ENCODE measurements around the gene ANO8.
A peak's percentile ranks its signal among the peaks of the same experiment; 100 is the strongest.

Gene ANO8

GRCh38 chr19:17357078-17357666 is 22.5 kb upstream of the ANO8 start:
- H3K27ac Mint-ChIP-seq, result no peak overlapping the region
- no peak for DNase-seq (ENCODE audit: low spot score in 2 of 2)
- peaks cover 7% of the 10 kb centered on the region for H3K4me1 Mint-ChIP-seq
- no peak overlapping the region for H3K4me3 Mint-ChIP-seq
- ATAC-seq, result no peak
- no peaks in the 10 kb centered on the region for H3K9me3 Mint-ChIP-seq
- H3K36me3 Mint-ChIP-seq, result no peaks in the 10 kb centered on the region

GRCh38 chr19:17353386-17353785 is 18.7 kb upstream of the ANO8 start:
- no peaks in the 10 kb centered on the region for H3K36me3 Mint-ChIP-seq
- H3K9me3 Mint-ChIP-seq, result no peaks in the 10 kb centered on the region
- no peak overlapping the region for H3K4me3 Mint-ChIP-seq
- no peak for ATAC-seq
- no peak for DNase-seq (ENCODE audit: low spot score in 2 of 2)
- peak overlapping the region; percentile 38 for H3K27ac Mint-ChIP-seq
- peaks cover 14% of the 10 kb centered on the region for H3K4me1 Mint-ChIP-seq

GRCh38 chr19:17352608-17353280 is 18.1 kb upstream of the ANO8 start:
- peaks cover 14% of the 10 kb centered on the region for H3K4me1 Mint-ChIP-seq

GRCh38 chr19:17351815-17352435 is 17.3 kb upstream of the ANO8 start:
- no peaks in the 10 kb centered on the region for H3K9me3 Mint-ChIP-seq
- no peak overlapping the region for H3K4me3 Mint-ChIP-seq
- no peak overlapping the region for H3K27ac Mint-ChIP-seq
- no peaks in the 10 kb centered on the region for H3K36me3 Mint-ChIP-seq
- H3K4me1 Mint-ChIP-seq, result peaks cover 14% of the 10 kb centered on the region
- DNase-seq (ENCODE audit: low spot score in 2 of 2) (no peak), ATAC-seq (no peak)

More at GRCh38 chr19:17352608-17353280, 18.1 kb upstream of the ANO8 start:
- Mint-ChIP-seq H3K9me3 (no peaks in the 10 kb centered on the region), H3K27ac (peak overlapping the region; percentile 38), H3K36me3 (no peaks in the 10 kb centered on the region), H3K4me3 (no peak overlapping the region)
- DNase-seq (ENCODE audit: low spot score in 2 of 2) (no peak), ATAC-seq (no peak)

- no peak for DNase-seq (ENCODE audit: low spot score in 2 of 2)
- no peak overlapping the region for H3K4me3 Mint-ChIP-seq
- peaks cover 21% of the 10 kb centered on the region for H3K4me1 Mint-ChIP-seq
Observed at GRCh38 chr19:17348700-17349099, 14.0 kb upstream of the ANO8 start.

GRCh38 chr19:17347877-17348276 is 13.2 kb upstream of the ANO8 start:
- Mint-ChIP-seq H3K4me3 (no peak overlapping the region), H3K9me3 (no peaks in the 10 kb centered on the region), H3K4me1 (peaks cover 14% of the 10 kb centered on the region), H3K36me3 (peaks cover 2% of the 10 kb centered on the region), H3K27ac (peak overlapping the region; percentile 5)
- DNase-seq (ENCODE audit: low spot score in 2 of 2) (no peak), ATAC-seq (no peak)

More at GRCh38 chr19:17348700-17349099, 14.0 kb upstream of the ANO8 start:
- no peak for ATAC-seq
- no peak overlapping the region for H3K27ac Mint-ChIP-seq
- no peaks in the 10 kb centered on the region for H3K36me3 Mint-ChIP-seq
- H3K9me3 Mint-ChIP-seq, result no peaks in the 10 kb centered on the region

- Mint-ChIP-seq H3K27ac (peak overlapping the region; percentile 5), H3K4me1 (peaks cover 14% of the 10 kb centered on the region), H3K4me3 (no peak overlapping the region), H3K36me3 (peaks cover 7% of the 10 kb centered on the region), H3K9me3 (no peaks in the 10 kb centered on the region)
- DNase-seq (ENCODE audit: low spot score in 2 of 2), result no peak
- no peak for ATAC-seq
Observed at GRCh38 chr19:17347361-17347760, 12.7 kb upstream of the ANO8 start.

GRCh38 chr19:17346109-17346671 is 11.5 kb upstream of the ANO8 start:
- ATAC-seq (peak; percentile 93), DNase-seq (ENCODE audit: low spot score in 2 of 2) (peak; percentile 83 to 90)
- no peaks in the 10 kb centered on the region for H3K9me3 Mint-ChIP-seq
- H3K27ac Mint-ChIP-seq, result no peak overlapping the region
- H3K4me1 Mint-ChIP-seq, result peaks cover 8% of the 10 kb centered on the region
- peaks cover 19% of the 10 kb centered on the region for H3K36me3 Mint-ChIP-seq
- no peak overlapping the region for H3K4me3 Mint-ChIP-seq

- ATAC-seq, result no peak
- peaks cover 24% of the 10 kb centered on the region for H3K4me1 Mint-ChIP-seq
Observed at GRCh38 chr19:17341845-17342244, 7.2 kb upstream of the ANO8 start.

GRCh38 chr19:17341386-17341785 is 6.7 kb upstream of the ANO8 start:
- no peak for ATAC-seq
- DNase-seq (ENCODE audit: low spot score in 2 of 2), result no peak
- peak overlapping the region; percentile 61 for H3K27ac Mint-ChIP-seq
- peaks cover 27% of the 10 kb centered on the region for H3K4me1 Mint-ChIP-seq
- no peaks in the 10 kb centered on the region for H3K9me3 Mint-ChIP-seq
- no peak overlapping the region for H3K4me3 Mint-ChIP-seq
- peaks cover 47% of the 10 kb centered on the region for H3K36me3 Mint-ChIP-seq

More at GRCh38 chr19:17341845-17342244, 7.2 kb upstream of the ANO8 start:
- DNase-seq (ENCODE audit: low spot score in 2 of 2), result no peak
- Mint-ChIP-seq H3K36me3 (peaks cover 47% of the 10 kb centered on the region), H3K4me3 (no peak overlapping the region), H3K27ac (peak overlapping the region; percentile 61), H3K9me3 (no peaks in the 10 kb centered on the region)

GRCh38 chr19:17340871-17341357 is 6.3 kb upstream of the ANO8 start:
- Mint-ChIP-seq H3K9me3 (no peaks in the 10 kb centered on the region), H3K27ac (peak overlapping the region; percentile 61), H3K4me1 (peaks cover 25% of the 10 kb centered on the region), H3K4me3 (no peak overlapping the region), H3K36me3 (peaks cover 47% of the 10 kb centered on the region)
- no peak for ATAC-seq
- DNase-seq (ENCODE audit: low spot score in 2 of 2), result no peak

GRCh38 chr19:17340302-17340870 is 5.7 kb upstream of the ANO8 start:
- no peak overlapping the region for H3K27ac Mint-ChIP-seq
- no peak for DNase-seq (ENCODE audit: low spot score in 2 of 2)

GRCh38 chr19:17339088-17339741 is 4.6 kb upstream of the ANO8 start:
- no peak overlapping the region for H3K27ac Mint-ChIP-seq
- peaks cover 47% of the 10 kb centered on the region for H3K36me3 Mint-ChIP-seq
- H3K9me3 Mint-ChIP-seq, result no peaks in the 10 kb centered on the region
- peak overlapping the region; percentile 98 for H3K4me3 Mint-ChIP-seq
- H3K4me1 Mint-ChIP-seq, result peaks cover 32% of the 10 kb centered on the region
- DNase-seq (ENCODE audit: low spot score in 2 of 2) (no peak), ATAC-seq (no peak)

More at GRCh38 chr19:17340302-17340870, 5.7 kb upstream of the ANO8 start:
- H3K4me1 Mint-ChIP-seq, result peaks cover 24% of the 10 kb centered on the region
- no peak for ATAC-seq
- H3K9me3 Mint-ChIP-seq, result no peaks in the 10 kb centered on the region
- H3K4me3 Mint-ChIP-seq, result no peak overlapping the region
- H3K36me3 Mint-ChIP-seq, result peaks cover 47% of the 10 kb centered on the region

- DNase-seq (ENCODE audit: low spot score in 2 of 2), result no peak
- no peak overlapping the region for H3K27ac Mint-ChIP-seq
- no peak for ATAC-seq
- H3K36me3 Mint-ChIP-seq, result peaks cover 47% of the 10 kb centered on the region
- peak overlapping the region; percentile 98 for H3K4me3 Mint-ChIP-seq
- no peaks in the 10 kb centered on the region for H3K9me3 Mint-ChIP-seq
- peaks cover 38% of the 10 kb centered on the region for H3K4me1 Mint-ChIP-seq
Observed at GRCh38 chr19:17338433-17339078, 3.9 kb upstream of the ANO8 start.

Data from stimulated activated effector memory CD8-positive, alpha-beta T cell treated with anti-CD3 and anti-CD28 coated beads, Interleukin-12 subunit alpha, Interleukin-12 subunit beta, amount 100 ng/mL, for 72 hours (primary cell).